ENCODE results near the gene RAPGEF4.

Gene RAPGEF4

GRCh38 chr2:172861656-172862476, 126.2 kb downstream of the RAPGEF4 start:
- no peak for DNase-seq (ENCODE audit: low read depth)

- DNase-seq (ENCODE audit: low read depth): no peak
Observed at GRCh38 chr2:172863341-172863740, 127.7 kb downstream of the RAPGEF4 start.

GRCh38 chr2:172864182-172864581, 128.5 kb downstream of the RAPGEF4 start:
- no peak for DNase-seq (ENCODE audit: low read depth)

- DNase-seq (ENCODE audit: low read depth): no peak
Observed at GRCh38 chr2:172865422-172865821, 129.8 kb downstream of the RAPGEF4 start.

GRCh38 chr2:172869861-172870260, 134.2 kb downstream of the RAPGEF4 start:
- DNase-seq (ENCODE audit: low read depth): no peak

GRCh38 chr2:172870396-172870795, 134.8 kb downstream of the RAPGEF4 start:
- no peak for DNase-seq (ENCODE audit: low read depth)

GRCh38 chr2:172877826-172878225, 142.2 kb downstream of the RAPGEF4 start:
- no peak for DNase-seq (ENCODE audit: low read depth)

- DNase-seq (ENCODE audit: low read depth): no peak
Observed at GRCh38 chr2:172878260-172878659, 142.6 kb downstream of the RAPGEF4 start.

- no peak for DNase-seq (ENCODE audit: low read depth)
Observed at GRCh38 chr2:172884336-172884735, 148.7 kb downstream of the RAPGEF4 start.

- no peak for DNase-seq (ENCODE audit: low read depth)
Observed at GRCh38 chr2:172885996-172886395, 150.4 kb downstream of the RAPGEF4 start.

GRCh38 chr2:172887280-172887679, 151.6 kb downstream of the RAPGEF4 start:
- no peak for DNase-seq (ENCODE audit: low read depth)

- DNase-seq (ENCODE audit: low read depth): no peak
Observed at GRCh38 chr2:172888714-172889669, 153.3 kb downstream of the RAPGEF4 start.

GRCh38 chr2:172889768-172890430, 154.3 kb downstream of the RAPGEF4 start:
- DNase-seq (ENCODE audit: low read depth): no peak

- no peak for DNase-seq (ENCODE audit: low read depth)
Observed at GRCh38 chr2:172893111-172893510, 157.5 kb downstream of the RAPGEF4 start.

- no peak for DNase-seq (ENCODE audit: low read depth)
Observed at GRCh38 chr2:172893671-172894070, 158.0 kb downstream of the RAPGEF4 start.

GRCh38 chr2:172894689-172895387, 159.2 kb downstream of the RAPGEF4 start:
- no peak for DNase-seq (ENCODE audit: low read depth)

- DNase-seq (ENCODE audit: low read depth): no peak
Observed at GRCh38 chr2:172896661-172897081, 161.0 kb downstream of the RAPGEF4 start.

GRCh38 chr2:172900871-172901270, 165.2 kb downstream of the RAPGEF4 start:
- no peak for DNase-seq (ENCODE audit: low read depth)

GRCh38 chr2:172901913-172902312, 166.3 kb downstream of the RAPGEF4 start:
- DNase-seq (ENCODE audit: low read depth): no peak

GRCh38 chr2:172904236-172904635, 168.6 kb downstream of the RAPGEF4 start:
- no peak for DNase-seq (ENCODE audit: low read depth)

GRCh38 chr2:172905937-172906811, 170.5 kb downstream of the RAPGEF4 start:
- no peak for DNase-seq (ENCODE audit: low read depth)

Measured in activated T-helper 9 cell treated with anti-CD3 and anti-CD28 coated beads, Interleukin-2, amount 50 U/mL, for 16 hours (primary cell).